ENCODE results near the gene DIAPH1.

DIAPH1 gene

GRCh38 chr5:141519605-141520565 is 98.9 kb downstream of the DIAPH1 start:
- DNase-seq (ENCODE audit: low read depth), result no peak

DNA sequence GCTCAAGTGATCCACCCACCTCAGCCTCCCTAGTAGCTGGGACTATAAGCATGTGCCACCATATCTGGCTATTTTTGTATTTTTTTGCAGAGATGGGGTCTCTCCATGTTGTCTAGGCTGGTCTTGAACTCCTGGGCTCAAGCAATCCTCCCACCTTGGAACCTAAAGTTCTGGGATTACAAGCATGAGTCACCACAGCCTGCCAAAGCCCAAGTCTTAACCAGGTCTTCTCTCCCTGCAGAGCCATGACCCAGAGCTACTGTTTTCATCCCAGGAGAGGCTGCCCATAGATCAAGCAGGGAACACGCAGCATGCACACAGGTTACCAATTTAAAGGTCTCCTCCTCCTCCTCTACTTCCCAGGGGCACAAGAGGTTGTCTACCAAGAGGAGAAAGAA is 100.2 kb downstream of the DIAPH1 start:
- DNase-seq (ENCODE audit: low read depth), result no peak

GRCh38 chr5:141517880-141518617 is 100.8 kb downstream of the DIAPH1 start:
- no peak for DNase-seq (ENCODE audit: low read depth)

- no peak for DNase-seq (ENCODE audit: low read depth)
These were observed 101.5 kb downstream of the DIAPH1 start for GRCh38 chr5:141517312-141517711.

DNA sequence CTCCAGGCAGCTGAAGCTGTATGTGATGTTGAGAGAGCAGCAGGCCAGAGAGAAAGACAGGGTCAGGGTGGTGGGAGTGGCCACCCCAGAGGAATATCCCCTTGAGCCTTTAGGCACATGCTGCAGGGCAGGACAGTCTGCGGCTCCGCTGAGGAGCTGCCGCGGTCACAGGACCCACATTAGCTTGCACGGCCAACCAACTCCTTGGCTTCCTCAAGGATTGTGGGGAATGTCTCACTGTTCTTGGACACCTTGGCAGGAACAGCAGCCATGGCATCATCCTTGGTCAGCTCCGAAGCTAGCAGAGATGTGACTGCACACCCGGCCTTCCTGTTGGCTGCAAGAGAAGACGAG is 102.2 kb downstream of the DIAPH1 start:
- no peak for DNase-seq (ENCODE audit: low read depth)

GRCh38 chr5:141515946-141516671 is 102.7 kb downstream of the DIAPH1 start:
- DNase-seq (ENCODE audit: low read depth), result no peak

DNA sequence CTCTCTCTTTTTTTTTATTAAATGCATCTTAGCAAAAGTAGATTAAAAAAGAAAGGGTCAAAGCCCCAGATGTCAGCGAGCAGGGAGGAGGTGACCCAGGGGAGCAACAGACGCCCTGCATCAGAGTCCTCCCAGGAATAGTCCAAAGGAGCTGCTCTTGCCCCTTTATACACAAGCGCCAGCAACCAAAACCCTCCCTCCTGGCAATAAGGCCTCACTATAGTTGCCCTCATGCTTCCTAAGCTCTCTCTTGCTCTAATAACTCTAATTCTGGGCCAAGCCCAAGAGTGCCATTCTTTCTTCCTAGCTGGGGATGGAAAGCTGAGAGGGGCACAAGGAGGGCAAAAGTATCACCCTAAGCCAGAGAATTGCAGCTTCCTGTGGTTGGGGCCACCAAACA is 103.7 kb downstream of the DIAPH1 start:
- DNase-seq (ENCODE audit: low read depth), result no peak

- no peak for DNase-seq (ENCODE audit: low read depth)
These were observed 104.3 kb downstream of the DIAPH1 start for GRCh38 chr5:141514330-141515133.

DNA sequence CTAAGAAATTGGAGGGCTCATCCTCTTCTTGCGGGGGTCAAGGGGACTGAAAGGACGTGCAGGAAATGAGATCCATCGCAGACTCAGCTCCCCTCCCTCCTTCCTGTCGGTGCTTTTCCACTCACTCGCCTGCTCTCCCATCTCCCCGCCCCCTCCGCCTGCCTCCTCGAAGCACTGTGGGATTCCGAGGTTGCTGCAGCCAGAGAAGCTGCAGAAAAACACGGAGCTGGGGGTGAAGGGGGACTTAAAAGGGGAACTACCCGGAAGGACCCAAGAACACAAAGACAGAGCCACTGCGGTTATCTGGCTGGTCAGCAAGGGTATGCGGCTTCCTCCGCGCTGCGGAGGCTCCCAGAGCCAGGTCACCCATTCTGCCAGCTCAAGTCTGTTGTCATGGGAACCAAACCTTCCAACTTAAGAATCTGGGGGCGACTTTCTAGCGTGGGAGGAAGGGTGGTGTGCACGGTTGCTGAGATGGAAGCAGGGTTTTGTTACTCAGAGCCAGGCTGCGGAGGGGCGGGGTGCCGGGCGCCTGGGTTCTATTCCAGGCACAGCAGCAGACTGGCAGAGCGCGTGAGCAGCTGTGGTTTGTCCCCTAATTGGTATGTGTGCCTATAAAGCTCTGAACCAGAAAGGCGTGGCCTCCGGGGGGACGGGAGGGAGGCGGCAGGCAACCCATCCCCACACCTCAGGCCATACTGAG is 105.0 kb downstream of the DIAPH1 start:
- DNase-seq (ENCODE audit: low read depth), result no peak

DNA sequence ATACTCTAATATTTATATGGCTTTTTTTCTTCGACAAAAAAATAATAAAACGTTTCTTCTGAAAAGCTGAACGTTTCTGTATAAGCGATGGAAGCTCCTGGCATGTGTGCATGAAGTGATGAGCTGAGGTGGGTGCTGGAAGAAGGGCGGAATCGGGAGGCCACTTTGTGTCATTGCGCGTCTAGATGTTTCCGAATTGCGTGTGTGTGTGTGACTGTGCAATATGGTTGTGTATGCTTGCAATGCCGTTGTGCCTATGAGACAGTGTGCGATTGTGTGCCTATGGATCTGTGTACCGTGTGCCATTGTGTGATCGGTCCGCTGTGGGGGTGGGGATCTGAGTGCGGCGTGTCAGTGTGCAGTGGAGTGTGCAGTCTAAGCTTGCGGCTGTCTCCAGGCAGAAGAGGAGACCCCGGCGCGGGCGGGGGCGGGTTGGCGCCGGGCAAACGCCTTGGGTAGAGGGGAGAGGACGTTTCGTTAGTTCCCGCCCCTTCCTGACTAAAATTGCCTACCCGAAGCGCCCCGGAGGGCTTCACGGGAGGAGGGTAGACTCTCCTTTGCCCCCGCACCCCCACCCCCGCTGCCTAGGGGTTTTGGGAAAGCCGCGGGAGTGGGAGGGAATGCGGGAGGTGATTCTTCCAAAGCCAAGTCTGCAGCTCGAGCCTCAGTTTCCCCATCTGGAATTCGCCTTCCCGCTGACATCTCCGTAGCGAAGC is 105.7 kb downstream of the DIAPH1 start:
- DNase-seq (ENCODE audit: low read depth), result no peak

DNA sequence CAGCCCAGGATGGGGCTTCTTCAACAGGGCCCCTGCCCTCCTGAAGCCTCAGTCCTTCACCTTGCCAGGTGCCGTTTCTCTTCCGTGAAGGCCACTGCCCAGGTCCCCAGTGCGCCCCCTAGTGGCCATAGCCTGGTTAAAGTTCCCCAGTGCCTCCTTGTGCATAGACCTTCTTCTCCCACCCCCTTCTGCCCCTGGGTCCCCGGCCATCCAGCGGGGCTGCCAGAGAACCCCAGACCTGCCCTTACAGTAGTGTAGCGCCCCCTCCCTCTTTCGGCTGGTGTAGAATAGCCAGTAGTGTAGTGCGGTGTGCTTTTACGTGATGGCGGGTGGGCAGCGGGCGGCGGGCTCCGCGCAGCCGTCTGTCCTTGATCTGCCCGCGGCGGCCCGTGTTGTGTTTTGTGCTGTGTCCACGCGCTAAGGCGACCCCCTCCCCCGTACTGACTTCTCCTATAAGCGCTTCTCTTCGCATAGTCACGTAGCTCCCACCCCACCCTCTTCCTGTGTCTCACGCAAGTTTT is 106.3 kb downstream of the DIAPH1 start:
- DNase-seq (ENCODE audit: low read depth), result peak; percentile 70

DNA sequence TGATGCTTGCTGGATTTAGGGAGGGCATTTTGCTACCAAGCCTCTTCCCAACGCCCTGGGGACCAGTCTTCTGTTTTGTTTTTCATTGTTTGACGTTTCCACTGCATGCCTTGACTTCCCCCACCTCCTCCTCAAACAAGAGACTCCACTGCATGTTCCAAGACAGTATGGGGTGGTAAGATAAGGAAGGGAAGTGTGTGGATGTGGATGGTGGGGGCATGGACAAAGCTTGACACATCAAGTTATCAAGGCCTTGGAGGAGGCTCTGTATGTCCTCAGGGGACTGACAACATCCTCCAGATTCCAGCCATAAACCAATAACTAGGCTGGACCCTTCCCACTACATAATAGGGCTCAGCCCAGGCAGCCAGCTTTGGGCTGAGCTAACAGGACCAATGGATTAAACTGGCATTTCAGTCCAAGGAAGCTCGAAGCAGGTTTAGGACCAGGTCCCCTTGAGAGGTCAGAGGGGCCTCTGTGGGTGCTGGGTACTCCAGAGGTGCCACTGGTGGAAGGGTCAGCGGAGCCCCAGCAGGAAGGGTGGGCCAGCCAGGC is 107.0 kb downstream of the DIAPH1 start:
- no peak for DNase-seq (ENCODE audit: low read depth)

DNA sequence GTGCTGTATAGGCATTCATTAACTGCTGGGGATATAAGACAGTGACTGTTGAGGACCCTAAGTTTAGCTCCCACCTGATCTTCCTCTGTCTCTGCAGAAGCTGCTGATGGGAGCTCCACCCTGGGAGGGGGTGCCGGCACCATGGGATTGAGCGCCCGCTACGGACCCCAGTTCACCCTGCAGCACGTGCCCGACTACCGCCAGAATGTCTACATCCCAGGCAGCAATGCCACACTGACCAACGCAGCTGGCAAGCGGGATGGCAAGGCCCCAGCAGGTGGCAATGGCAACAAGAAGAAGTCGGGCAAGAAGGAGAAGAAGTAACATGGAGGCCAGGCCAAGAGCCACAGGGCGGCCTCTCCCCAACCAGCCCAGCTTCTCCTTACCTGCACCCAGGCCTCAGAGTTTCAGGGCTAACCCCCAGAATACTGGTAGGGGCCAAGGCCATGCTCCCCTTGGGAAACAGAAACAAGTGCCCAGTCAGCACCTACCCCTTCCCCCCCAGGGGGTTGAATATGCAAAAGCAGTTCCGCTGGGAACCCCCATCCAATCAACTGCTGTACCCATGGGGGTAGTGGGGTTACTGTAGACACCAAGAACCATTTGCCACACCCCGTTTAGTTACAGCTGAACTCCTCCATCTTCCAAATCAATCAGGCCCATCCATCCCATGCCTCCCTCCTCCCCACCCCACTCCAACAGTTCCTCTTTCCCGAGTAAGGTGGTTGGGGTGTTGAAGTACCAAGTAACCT is 107.8 kb downstream of the DIAPH1 start:
- no peak for DNase-seq (ENCODE audit: low read depth)

DNA sequence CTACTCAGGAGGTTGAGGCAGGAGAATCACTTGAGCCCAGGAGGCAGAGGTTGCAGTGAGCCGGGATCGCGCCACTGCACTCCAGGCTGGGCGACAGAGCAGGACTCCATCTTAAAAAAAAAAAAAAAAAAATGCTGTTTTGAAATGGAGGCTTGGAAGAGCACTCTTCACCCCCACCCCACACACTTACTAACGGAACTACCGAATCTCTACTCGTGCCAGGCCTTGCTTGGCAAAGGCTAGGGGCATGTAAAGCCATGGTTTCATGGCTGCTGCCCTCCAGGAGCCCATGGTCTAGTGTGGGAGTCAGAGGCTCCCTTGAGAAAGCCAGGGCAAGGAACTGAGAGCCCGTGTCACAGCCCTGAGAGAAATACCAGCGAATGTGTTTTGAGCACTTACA is 108.6 kb downstream of the DIAPH1 start:
- DNase-seq (ENCODE audit: low read depth), result no peak

GRCh38 chr5:141508798-141509611 is 109.8 kb downstream of the DIAPH1 start:
- no peak for DNase-seq (ENCODE audit: low read depth)

GRCh38 chr5:141508440-141508797 is 110.4 kb downstream of the DIAPH1 start:
- no peak for DNase-seq (ENCODE audit: low read depth)

- no peak for DNase-seq (ENCODE audit: low read depth)
These were observed 111.3 kb downstream of the DIAPH1 start for GRCh38 chr5:141507387-141508091.

Measured in activated T-helper 1 cell treated with Interleukin-2 at 50 U/mL for 16 hours (primary cell).